ENCODE results near the gene GLRB.
"Not testable (repeated sequence)": the region's sequence is repeated elsewhere in the genome, so short reads cannot be mapped to it uniquely, and the experiment has no call there.

The GLRB gene

DNA sequence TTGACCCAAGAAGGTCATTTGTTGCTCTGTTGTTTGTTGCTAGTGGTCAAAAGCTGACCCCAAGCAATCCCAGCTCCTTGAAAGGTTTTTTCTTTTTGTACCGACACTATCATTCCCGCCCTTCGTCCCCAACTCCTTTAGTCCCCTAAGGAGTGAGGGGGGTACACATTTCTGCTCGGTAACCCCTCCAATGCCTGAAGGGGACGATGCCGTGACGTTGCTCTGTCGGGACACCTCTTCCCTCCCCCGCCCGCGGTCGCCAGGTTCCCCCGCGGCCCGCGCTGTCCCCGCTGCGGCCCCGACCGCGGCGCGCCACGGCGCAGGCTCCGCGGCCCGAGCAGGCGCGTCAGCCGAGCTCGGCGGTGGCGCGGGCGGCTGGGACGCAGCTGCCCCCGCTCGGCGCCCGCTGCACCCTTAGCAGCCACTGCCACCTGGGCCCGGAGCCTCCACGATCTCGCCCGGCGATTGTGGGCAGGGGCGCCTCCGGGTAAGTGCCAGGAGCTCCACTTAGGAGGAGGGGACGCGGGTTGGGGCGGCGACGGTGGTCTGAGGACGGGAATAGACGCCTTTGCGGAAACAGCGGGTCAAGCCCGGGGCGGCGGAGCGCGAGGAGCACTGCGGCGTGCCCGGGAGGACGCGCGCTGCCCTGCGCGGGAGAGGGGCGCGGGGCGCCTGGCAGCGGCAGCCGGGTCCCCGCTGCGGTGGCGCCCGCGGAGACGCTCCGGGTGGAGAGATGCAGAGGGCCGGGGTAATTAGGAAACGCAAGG is at the start of gene GLRB:
Gene GLRB, plus strand, starts transcription at position 340 of the 767 bp plus-strand sequence. CDS start 1,875 bp downstream, outside the sequence.
- peak; percentile 1 for DNase-seq

DNA sequence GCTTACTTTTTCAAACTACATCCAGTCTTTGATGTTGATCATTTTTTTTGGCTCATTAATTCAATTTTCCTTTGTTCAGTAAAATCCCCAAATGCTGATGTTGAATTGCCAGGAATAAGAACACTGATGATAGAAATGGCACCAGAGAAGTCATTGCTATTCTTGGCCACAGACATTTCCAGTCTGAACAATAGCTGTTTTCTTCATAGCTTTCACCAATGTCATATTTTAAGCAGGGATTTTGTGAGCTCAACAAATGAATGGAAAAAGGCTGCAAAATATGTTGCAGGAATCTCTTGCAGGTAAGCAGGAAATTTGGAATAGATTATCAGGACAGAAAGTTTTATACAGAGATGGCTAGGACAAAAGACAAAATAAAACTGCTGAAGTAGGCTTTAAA is 40.5 kb upstream of the GLRB start:
- DNase-seq, result no peak

DNA sequence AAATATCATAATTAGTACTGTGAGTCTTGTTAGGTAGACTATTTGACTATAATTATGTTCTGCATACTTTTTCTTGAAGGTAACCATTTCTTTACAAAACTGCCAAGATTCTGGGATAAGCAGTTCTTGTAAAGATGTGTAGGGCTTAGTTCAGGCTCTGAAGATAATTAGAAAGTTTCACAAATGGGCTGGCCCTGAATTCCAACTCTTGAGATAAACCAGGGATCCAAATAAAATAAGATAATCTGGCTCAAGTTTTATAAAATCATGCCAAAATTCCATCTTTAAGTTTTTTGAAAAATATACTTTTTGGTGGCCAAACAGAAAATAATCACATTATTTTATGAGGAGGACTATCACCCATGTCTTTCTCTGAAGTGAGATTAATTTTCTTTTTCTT is 35.5 kb upstream of the GLRB start:
- no peak for DNase-seq

DNA sequence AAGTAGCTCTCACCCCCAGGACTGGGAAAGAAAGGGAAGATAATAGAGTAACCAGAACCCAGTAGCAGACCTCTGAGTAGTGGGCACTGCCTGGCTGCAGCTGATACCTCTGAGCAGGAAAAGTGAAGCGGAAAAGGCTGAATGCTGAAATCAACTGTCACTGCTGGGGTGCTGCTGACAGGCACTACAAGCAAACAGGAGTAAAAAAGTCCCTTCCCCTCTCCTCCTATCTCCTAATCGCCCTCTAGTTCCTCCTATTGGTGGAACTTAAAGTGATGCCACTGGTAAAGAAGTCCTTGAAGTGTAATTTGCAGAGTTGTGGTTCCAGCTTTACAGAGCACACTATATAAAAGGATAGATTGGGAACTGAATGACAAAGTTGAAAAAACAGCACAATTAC is 32.8 kb upstream of the GLRB start:
- DNase-seq, result no peak

DNA sequence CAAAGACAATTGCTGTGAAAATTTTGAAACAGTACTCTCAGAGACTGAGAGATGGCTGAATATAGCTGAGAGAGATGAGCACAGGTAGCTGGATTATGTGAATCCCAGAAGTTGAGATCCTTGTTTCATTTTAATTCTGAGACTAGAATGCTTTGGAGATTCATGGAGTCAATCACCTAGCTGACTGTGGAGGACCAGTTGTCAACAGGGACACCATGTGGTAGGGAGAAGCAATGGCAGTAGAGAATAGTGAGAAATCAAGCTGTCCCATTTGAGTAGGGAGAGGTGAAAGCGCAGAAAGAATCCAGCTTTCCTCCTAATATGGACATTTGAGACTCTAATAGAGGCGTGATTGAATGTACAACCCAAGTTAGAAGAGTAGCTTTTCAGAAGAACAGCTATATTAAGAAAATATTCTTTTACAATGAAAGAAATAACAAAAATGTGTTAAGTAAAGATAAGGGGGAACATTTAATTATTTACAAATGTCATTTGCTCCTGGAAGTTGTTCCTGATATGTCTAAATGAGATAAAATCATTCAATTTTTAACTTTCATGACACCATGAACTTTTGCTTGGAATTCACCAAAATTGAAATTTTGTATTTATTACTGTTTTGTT is 30.3 kb upstream of the GLRB start:
- peak; percentile 3 for DNase-seq

DNA sequence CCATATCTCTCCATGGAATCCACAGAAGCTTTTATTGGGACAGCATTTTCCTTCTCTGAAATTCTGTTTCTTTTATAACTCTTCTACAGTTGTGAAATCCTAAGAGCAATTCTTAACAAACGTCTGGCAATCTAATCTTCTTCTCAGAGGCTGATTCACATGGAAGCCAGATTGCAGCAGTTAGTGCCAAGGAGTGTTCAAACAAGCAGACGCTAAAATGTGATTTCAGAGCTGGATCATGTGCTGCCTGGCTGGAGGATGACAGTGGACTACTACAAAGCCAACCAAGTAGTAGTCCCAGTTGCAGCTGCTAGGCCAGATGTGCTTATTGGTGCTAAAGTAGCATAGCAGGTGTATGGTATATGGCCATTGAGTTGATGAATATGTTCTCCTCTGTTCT is 27.7 kb upstream of the GLRB start:
- no peak for DNase-seq

DNA sequence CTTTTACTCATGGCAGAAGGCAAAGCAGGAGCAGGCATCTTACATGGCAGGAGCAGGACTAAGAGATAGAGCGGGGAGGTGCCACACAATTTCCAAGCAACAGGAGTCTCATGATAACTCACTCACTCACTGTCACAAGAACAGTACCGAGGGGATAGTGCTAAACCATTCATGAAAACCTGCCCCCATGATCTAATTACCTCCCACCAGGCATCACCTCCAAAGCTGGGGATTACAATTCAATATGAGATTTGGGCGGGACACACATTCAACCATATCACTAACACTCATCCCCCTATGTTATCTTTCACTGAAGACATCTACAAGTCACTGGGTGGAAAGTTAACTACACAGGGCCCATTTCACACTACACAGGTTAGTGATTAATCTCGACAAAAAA is 25.4 kb upstream of the GLRB start:
- DNase-seq, result no peak

DNA sequence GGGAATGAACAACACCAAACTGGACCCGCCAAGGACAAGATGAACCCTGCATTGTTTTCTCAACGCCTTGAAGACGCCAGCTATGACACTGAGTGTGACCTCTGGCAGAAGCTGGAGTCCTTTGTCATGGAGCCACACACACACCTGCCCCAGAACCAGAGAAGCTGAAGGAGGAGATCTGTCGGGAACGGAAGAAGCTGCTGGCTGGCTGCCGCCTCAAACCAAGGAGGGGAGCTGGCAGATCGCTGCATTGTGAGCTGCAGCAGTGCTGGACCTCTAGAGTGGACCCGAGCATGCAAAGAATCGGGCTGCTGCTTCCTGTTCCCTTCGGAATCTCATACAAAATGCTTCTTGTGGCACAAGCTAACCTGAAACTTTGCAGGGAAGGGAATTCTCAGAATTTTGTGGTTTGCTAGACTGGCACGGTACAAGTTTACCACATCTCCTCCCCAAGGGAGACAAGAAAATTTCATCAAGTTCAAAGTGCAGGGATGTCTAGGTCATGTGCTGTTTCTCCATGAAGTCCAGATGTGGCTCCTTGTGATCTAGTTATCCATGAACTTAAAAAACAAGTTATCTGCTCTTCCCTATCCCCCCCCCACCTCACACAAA is 23.4 kb upstream of the GLRB start:
- DNase-seq, result no peak

DNA sequence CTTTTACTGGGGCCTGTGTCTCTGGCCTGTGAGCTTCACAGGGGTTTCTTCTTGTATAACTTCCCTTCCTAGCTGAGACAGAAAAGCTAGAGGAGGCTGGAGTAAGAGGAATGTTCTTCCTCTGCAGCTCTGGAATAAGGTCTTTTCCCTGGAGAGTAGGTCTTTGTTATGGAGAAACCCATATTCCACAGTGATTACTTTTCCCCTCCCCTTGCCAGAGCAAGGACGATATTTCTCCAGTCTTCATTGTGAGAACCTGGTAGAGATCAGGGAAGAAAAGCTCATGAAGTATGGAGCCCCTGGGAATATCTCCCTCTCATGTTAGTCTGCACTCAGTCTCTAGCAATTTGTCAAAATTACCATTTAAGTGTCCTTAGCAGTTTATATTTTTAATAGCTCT is 18.7 kb upstream of the GLRB start:
- no peak for DNase-seq

DNA sequence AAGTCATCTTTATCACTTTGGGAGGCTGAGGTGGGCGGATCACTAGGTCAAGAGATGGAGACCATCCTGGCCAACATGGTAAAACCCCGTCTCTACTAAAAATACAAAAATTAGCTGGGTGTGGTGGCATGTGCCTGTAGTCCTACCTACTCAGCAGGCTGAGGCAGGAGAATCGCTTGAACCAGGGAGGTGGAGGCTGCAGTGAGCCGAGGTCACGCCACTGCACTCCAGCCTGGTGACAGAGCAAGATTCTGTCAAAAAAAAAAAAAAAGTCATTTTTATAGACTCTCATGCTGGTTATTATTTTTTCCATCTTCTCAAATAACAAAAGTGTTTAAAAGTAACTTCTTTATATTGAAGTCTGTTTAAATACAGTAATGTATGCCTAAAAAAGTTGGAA is 17.1 kb upstream of the GLRB start:
- DNase-seq, result not testable (repeated sequence)

DNA sequence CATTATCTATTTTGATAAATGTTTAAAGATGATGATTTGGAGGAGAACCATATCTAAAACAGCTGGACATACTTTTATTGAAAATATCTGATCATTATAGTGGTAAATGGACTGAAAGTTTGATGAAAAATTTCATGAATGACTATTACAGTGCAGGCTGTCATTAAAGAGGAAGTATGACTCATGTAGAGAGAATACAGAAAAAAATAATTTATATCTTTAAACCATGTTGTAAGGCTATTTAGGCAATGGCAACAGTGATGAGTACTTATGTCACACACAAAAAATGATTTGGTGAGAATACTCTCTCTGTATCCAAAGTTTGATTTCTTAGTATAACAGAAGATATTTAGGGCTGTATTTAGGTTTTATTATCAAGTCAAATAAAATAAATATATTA is 3.9 kb upstream of the GLRB start:
- no peak for DNase-seq

DNA sequence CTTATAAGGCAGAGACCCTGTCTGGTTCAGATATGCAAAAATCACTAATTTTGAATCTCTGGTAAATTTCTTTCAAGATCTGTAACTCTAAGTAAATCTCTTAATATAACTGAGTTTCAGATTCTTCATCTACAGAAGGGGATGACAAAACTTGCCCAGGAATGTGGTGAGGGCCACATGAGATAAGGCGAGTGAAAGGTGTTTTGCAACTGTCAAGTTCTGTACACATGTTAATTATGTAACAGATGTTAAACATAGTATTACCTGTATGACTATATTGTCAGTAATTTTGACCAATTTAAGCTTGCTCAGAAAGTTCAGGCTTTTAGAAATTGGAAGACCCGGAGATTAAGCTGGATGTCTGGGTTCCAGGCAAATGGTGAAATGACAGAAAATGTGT is 549 bp upstream of the GLRB start:
- DNase-seq, result no peak

DNA sequence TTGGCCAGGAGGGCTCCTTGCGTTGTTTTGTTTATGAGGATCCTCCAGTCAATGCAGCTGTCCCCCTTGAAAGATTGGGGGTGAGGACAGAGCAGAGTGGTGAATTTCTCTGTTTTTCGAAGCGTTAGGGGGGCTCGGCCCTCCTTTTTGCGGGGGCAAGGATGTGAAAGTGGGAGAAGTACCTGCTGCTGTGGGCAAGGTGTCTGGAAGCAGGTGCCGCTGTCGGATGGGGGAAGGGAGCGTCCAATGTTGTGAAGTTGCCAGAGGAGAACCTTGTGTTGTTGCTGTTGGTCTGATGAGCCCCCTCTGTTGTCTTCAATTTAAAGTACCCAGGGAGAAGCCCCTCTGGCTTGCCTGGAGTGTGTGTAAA is 613 bp downstream of the GLRB start:
- no peak for DNase-seq

DNA sequence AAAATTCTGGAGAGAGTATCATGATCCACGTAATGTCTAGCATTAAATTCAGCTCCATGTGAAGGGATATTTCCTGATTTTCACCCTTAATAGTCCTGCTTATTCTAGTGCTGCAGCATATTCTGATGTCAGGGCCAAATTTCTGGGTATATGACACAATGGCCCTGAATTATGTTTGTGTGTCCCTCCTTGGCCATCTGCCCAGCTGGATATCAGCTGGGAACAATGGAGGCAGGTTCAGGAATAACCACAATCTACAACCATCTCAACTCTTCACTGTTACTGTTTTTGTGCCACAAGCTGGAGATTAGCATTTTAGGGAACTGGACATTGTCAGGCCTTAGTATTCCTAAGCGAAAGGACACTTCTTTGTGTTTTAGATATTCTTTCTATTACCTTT is 3.5 kb downstream of the GLRB start:
- DNase-seq, result no peak

DNA sequence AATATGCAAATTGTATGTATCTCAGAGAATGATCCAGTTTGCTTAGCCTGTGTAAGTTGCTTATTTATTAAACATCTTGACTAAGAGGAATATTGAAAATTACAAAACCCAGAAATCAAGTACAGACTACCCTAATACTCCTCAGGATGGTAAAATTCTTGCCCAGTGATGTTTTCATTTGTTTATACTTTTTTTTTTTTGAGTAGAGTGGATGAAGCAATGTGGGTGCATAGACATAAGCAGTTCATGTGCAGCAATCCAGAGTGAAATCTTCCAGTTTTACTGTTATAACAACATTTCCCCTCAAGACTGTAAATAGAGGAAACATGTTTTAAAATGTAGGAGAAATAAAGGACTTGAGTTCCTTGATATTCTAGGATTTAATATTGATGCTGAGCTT is 4.7 kb downstream of the GLRB start:
- DNase-seq, result no peak

DNA sequence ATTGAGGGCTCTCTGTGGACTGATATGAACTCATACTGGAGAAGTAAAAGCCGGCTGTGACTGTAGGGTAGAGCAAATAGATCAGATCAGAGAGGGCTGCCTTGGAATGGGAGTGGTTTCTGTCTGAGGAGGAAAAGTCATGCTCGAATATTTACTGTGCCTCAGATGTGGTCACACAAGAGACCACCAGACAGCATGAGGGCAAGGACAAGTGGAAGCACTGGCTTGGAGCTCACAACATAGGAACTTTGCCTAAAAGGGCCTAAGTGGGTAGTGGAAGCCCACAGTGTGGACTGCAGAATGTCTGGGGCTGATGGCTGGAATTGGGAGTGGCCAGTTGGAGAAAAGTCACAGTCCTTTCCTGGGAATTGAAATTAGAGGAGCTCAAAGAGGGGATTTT is 19.8 kb downstream of the GLRB start:
- no peak for DNase-seq

DNA sequence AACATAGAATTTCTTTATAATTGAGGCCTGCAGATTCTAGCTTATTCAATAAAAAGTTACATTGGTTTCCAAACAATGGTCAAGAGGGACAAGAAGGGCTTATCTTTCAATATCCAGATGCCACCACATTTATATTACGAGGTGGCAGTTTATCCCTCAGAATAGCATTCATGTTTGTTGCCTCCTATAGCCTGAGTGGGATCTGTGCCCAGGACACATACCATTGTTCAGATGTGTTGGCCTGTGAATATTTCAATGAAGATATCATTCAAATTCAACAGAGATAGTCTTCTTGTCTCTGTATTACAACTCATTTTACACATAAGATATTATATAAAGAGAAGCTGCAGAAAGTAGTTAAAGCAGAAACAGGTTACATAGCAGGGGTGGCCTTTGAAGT is 20.5 kb downstream of the GLRB start:
- no peak for DNase-seq

DNA sequence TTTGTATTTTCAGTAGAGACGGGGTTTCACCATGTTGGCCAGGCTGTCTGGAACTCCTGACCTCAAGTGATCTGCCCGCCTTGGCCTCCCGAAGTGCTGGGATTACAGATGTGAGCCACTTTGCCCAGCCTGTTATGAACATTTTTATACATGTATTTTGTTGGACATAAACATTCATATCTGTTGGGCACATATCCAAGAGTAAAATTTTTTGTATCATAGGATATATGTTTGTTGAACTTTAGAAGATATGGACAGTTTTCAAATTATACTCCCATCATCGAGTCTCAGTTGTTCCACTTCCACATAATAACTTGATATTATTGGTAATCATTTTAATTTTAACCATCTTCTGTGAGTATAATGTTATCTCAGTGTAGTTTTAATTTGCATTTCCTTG is 23.6 kb downstream of the GLRB start:
- DNase-seq, result no peak

DNA sequence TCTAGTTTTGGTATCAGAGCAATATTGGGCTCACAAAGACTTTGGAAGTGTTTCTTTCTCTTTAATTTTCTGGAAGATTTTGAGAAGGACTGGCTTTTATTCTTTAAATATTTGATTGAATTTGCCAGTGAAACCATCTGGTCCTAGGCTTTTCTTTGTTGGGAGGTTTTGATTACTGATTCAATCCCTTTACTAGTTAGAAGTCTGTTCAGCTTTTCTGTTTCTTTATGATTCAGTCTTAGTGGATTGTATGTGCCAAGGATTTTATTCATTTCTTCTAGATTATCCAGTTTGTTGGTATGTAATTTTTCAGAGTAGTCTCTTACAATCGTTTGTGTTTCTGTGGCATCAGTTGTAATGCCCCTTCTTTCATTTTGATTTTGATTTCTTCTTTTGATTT is 28.6 kb downstream of the GLRB start:
- DNase-seq, result no peak

DNA sequence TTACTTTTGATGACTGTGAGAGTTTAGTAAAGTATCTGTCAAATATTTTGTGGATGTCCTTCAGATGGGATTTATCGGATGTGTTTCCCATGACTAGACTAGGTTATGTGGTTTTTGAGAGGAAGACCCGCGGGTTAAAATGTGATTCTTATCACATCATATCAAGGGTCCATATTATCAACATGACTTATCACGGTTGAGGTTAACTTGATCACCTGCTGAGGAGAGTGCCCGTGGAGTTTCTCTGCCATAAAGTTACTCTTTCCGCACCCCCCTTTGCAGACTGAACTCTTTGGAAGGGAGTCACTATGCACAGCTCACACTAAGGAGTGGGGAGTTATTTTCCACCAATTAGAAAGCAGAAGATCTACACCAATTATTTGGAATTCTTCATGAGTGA is 38.7 kb downstream of the GLRB start:
- no peak for DNase-seq

DNA sequence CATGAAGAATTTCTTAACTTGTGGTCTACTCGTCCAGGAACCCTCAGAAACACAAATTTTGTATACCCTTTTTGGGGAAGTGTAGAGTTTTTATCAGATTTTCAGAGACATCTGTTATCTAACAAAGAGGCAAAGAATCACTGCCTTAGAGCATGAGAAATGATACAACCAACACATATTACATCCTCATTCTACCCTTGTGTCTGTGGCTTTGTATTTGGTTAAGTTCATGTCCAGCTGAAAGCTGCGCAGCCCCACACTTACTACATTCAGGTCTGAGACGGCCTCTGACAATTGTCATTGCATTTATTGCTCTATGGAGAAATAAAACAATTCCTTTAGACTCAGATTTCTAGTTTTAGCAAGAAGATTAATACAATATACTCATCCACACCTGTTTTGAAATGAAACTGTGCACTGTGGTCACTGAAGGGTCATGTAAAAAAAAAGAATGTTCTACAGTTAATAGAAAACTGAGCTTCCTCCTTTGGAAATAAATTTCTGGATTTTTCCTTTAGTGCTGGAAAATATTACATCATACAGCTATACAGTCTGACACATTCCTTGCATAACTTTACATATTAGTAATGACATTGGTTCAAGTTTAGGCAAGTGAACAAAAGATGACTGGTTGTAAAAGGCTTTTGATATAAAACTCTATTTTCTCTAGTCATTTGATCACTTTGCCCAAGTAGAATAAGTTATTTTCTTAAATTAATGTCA is 39.8 kb downstream of the GLRB start:
- no peak for DNase-seq

DNA sequence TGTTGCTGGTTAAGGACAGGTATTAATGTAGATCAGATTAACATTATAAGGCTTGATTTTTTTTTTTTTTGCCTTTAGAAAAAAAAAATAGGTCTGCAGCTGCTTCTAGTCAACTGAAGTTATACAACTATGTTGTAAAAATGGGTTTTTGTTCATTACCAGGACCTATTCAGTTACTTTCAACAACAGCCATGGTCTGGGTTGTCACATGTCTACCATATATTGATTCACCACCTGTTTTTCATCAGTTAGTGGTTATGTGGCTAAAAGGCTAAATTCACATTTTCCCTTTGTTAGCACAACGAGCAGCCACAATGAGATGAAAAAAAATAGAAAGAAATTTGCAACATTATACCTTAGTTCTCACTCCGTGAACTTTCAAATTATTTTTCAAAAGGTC is 45.5 kb downstream of the GLRB start:
- no peak for DNase-seq

DNA sequence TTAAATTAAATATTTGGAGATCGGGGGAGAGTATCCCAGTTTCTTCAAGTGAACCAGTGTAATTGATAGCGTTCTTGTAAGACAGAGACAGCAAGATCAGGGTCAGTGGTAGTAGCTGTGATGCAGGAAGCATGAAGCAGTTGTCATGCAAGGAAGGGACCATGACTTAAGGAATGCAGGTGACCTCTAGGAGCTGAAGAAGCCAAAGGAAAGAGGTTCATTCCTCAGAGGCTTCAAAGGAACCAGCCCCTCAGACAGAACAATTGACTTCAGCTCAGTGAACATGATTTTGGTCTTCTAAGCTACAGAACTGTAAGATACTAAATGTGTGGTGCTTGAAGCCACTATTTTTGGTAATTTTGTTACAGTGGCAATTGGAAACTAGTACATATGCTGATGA is 51.6 kb downstream of the GLRB start:
- no peak for DNase-seq

DNA sequence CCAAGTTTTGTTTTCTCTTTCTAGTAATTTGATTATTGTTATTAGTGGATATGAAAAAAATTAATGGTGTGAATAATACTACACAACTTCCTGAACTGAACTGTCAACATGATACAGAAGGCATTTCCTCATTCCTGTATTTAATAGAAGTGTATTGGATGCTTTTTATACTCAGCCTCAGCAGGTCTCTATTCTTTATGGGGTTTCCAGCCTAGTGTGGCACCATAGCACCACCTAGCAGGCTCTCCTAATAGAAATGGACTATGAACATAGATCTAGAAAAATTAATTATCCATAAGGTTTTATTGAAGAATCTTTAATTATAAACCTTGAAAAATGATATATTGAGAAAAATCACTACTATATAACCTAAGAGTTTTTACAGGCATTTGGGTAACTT is 52.4 kb downstream of the GLRB start:
- DNase-seq, result no peak
